NCI-H69 (cell line): ENCODE results near the gene OR2AG1.
A peak's percentile ranks its signal among the peaks of the same experiment; 100 is the strongest.
"Not testable (repeated sequence)": the region's sequence is repeated elsewhere in the genome, so short reads cannot be mapped to it uniquely, and the experiment has no call there.

Source experiments
- DNase-seq: peaks from one replicate; lab custom pipeline; 2025; lab: John Stamatoyannopoulos, UW

Gene OR2AG1

GRCh38 chr11:6790546-6790945, 7.7 kb downstream of the OR2AG1 start:
- DNase-seq, result no peak

GRCh38 chr11:6794639-6795038, 11.8 kb downstream of the OR2AG1 start:
- DNase-seq, result no peak

GRCh38 chr11:6799402-6799801, 16.6 kb downstream of the OR2AG1 start, which contains the start of gene OR6A2:
Gene OR6A2 (minus strand): TSS chr11:6799689. CDS start chr11:6795708, 3,981 bp downstream.
- no peak for DNase-seq

- not testable (repeated sequence) for DNase-seq
These were observed 18.3 kb downstream of the OR2AG1 start for GRCh38 chr11:6801075-6801474.

GRCh38 chr11:6812390-6813005, 29.7 kb downstream of the OR2AG1 start:
- DNase-seq, result peak; percentile 38

GRCh38 chr11:6813656-6814055, 30.8 kb downstream of the OR2AG1 start:
- no peak for DNase-seq

- peak; percentile 8 for DNase-seq
These were observed 34.9 kb downstream of the OR2AG1 start for GRCh38 chr11:6817694-6818093.

- DNase-seq, result no peak
These were observed 36.1 kb downstream of the OR2AG1 start for GRCh38 chr11:6818967-6819366.

GRCh38 chr11:6824136-6824823, 41.5 kb downstream of the OR2AG1 start:
- no peak for DNase-seq

- DNase-seq, result peak; percentile 31
These were observed 42.5 kb downstream of the OR2AG1 start for GRCh38 chr11:6825231-6825744.

- DNase-seq, result no peak
These were observed 45.3 kb downstream of the OR2AG1 start for GRCh38 chr11:6828103-6828502.

GRCh38 chr11:6833356-6833755, 50.5 kb downstream of the OR2AG1 start:
- no peak for DNase-seq

GRCh38 chr11:6834021-6834420, 51.2 kb downstream of the OR2AG1 start:
- no peak for DNase-seq
